Measurements from ENCODE around the gene CCDC85B. TPM values are rescaled to one million over a fixed set of nuclear protein-coding genes. Genes with fewer than 3 reads are reported as not detected.
A peak's percentile ranks its signal among the peaks of the same experiment; 100 is the strongest.

The CCDC85B gene
- total and polyA plus RNA-seq, 2 of the 13 experiments (the other 11 are each of a cell fraction or from before 2014, with no cell fraction given) = 8.2 to 19.5 TPM

- TF ChIP-seq KLF6 (CRISPR knock-in tag; IDR thresholded peaks at IDR 0.05) = 0 out of 2 replicates have a peak, but pooled peaks have one; percentile 12
- no peak for TF ChIP-seq HHEX (CRISPR knock-in tag; IDR thresholded peaks at IDR 0.05)
- TF ChIP-seq ZMYM3 (CRISPR knock-in tag; IDR thresholded peaks at IDR 0.05) = no peak
- peak; percentile 81; the same call in 1 of the 2 replicates for TF ChIP-seq KDM2A (CRISPR knock-in tag; IDR thresholded peaks at IDR 0.05; ENCODE audit: borderline replicate concordance, low read depth)
- TF ChIP-seq, protein P1, sequence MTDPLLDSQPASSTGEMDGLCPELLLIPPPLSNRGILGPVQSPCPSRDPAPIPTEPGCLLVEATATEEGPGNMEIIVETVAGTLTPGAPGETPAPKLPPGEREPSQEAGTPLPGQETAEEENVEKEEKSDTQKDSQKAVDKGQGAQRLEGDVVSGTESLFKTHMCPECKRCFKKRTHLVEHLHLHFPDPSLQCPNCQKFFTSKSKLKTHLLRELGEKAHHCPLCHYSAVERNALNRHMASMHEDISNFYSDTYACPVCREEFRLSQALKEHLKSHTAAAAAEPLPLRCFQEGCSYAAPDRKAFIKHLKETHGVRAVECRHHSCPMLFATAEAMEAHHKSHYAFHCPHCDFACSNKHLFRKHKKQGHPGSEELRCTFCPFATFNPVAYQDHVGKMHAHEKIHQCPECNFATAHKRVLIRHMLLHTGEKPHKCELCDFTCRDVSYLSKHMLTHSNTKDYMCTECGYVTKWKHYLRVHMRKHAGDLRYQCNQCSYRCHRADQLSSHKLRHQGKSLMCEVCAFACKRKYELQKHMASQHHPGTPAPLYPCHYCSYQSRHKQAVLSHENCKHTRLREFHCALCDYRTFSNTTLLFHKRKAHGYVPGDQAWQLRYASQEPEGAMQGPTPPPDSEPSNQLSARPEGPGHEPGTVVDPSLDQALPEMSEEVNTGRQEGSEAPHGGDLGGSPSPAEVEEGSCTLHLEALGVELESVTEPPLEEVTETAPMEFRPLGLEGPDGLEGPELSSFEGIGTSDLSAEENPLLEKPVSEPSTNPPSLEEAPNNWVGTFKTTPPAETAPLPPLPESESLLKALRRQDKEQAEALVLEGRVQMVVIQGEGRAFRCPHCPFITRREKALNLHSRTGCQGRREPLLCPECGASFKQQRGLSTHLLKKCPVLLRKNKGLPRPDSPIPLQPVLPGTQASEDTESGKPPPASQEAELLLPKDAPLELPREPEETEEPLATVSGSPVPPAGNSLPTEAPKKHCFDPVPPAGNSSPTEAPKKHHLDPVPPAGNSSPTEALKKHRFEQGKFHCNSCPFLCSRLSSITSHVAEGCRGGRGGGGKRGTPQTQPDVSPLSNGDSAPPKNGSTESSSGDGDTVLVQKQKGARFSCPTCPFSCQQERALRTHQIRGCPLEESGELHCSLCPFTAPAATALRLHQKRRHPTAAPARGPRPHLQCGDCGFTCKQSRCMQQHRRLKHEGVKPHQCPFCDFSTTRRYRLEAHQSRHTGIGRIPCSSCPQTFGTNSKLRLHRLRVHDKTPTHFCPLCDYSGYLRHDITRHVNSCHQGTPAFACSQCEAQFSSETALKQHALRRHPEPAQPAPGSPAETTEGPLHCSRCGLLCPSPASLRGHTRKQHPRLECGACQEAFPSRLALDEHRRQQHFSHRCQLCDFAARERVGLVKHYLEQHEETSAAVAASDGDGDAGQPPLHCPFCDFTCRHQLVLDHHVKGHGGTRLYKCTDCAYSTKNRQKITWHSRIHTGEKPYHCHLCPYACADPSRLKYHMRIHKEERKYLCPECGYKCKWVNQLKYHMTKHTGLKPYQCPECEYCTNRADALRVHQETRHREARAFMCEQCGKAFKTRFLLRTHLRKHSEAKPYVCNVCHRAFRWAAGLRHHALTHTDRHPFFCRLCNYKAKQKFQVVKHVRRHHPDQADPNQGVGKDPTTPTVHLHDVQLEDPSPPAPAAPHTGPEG (CRISPR knock-in tag; IDR thresholded peaks at IDR 0.05) = 0 out of 2 replicates have a peak, but pooled peaks have one; percentile 26
- TF ChIP-seq ZFAT (CRISPR knock-in tag; conservative IDR thresholded peaks at IDR 0.05) = no peak
- no peak for TF ChIP-seq ZNF44 (CRISPR knock-in tag; IDR thresholded peaks at IDR 0.05)
- TF ChIP-seq ZBTB3 (CRISPR knock-in tag; IDR thresholded peaks at IDR 0.05; ENCODE audit: borderline replicate concordance, low read depth) = no peak
- TF ChIP-seq ZNF235 (CRISPR knock-in tag; IDR thresholded peaks at IDR 0.05; ENCODE audit: borderline replicate concordance) = no peak
- peak; percentile 79 for TF ChIP-seq CREB1 (IDR thresholded peaks at IDR 0.05)
- TF ChIP-seq CREB1 (CRISPR knock-in tag; IDR thresholded peaks at IDR 0.05) = peak; percentile 92
- no peak for TF ChIP-seq NCOR1 (IDR thresholded peaks at IDR 0.05; ENCODE audit: borderline replicate concordance, low read length)
- no peak for TF ChIP-seq MZF1 (CRISPR knock-in tag; IDR thresholded peaks at IDR 0.05; ENCODE audit: borderline replicate concordance)
- TF ChIP-seq ZMYM2 (CRISPR knock-in tag; IDR thresholded peaks at IDR 0.05) = 0 out of 2 replicates have a peak, but pooled peaks have one; percentile 18
- TF ChIP-seq HNF1A (IDR thresholded peaks at IDR 0.05; ENCODE audit: low read depth) = no peak
- no peak for TF ChIP-seq HNF1A (CRISPR knock-in tag; IDR thresholded peaks at IDR 0.05; ENCODE audit: borderline replicate concordance)
- TF ChIP-seq HOXA3 (CRISPR knock-in tag; IDR thresholded peaks at IDR 0.05) = peak; percentile 59
- no peak for TF ChIP-seq ZNF552 (CRISPR knock-in tag; IDR thresholded peaks at IDR 0.05; ENCODE audit: borderline replicate concordance)
- peak; percentile 38; the same call in 1 of the 2 replicates for TF ChIP-seq ZNF746 (CRISPR knock-in tag; IDR thresholded peaks at IDR 0.05)
- peak; percentile 28; the same call in 1 of the 2 replicates for TF ChIP-seq MED1 (CRISPR knock-in tag; IDR thresholded peaks at IDR 0.05)
- no peak for TF ChIP-seq MBNL3 (CRISPR knock-in tag; conservative IDR thresholded peaks at IDR 0.05)
These were observed 9.8 kb downstream of the CCDC85B start, which contains the start of gene FOSL1 (continued) for GRCh38 chr11:65900125-65900898.

All from HepG2 (cell line).